HCT116 (cell line): ENCODE data around the gene MEG3.

Experiments used
- EZH2 ChIP-seq: fragments of 200-600 bp; sonication (generic); IDR thresholded peaks from 2 replicates; pipeline ENCODE4 v1.6.1; 2017; ENCODE audit warnings: antibody characterized with exemption, mixed run types
- EZH2phosphoT487 ChIP-seq: fragments of 200-600 bp; IDR thresholded peaks from 2 replicates; pipeline ENCODE4 v1.6.1; 2018; ENCODE audit warnings: antibody characterized with exemption, borderline replicate concordance
- JUND ChIP-seq: IDR thresholded peaks from 2 replicates; pipeline ENCODE4 v1.6.1; 2012
- POLR2A ChIP-seq: IDR thresholded peaks from 2 replicates; pipeline ENCODE4 v1.7.0; 2011; ENCODE audit warnings: borderline replicate concordance; ENCODE audit not compliant: insufficient read depth, insufficient read length; ENCODE audit errors: extremely low read depth
- POLR2AphosphoS5 ChIP-seq: IDR thresholded peaks from 2 replicates; pipeline ENCODE4 v1.6.1; 2011; ENCODE audit warnings: mild to moderate bottlenecking, low read depth, low read length, moderate library complexity
- RAD21 ChIP-seq: IDR thresholded peaks from 2 replicates; pipeline ENCODE4 v1.6.1; 2012; ENCODE audit warnings: low read depth, mild to moderate bottlenecking
- SIN3A ChIP-seq: IDR thresholded peaks from 2 replicates; pipeline ENCODE4 v1.6.1; 2012; ENCODE audit warnings: low read depth
- TCF7L2 ChIP-seq: IDR thresholded peaks from 2 replicates; pipeline ENCODE4 v1.7.0; 2011; ENCODE audit warnings: borderline replicate concordance, inconsistent platforms; ENCODE audit not compliant: insufficient read depth, insufficient read length; ENCODE audit errors: extremely low read depth
- YY1 ChIP-seq: IDR thresholded peaks from 2 replicates; pipeline ENCODE4 v1.6.1; 2011; ENCODE audit warnings: low read length, low read depth, moderate library complexity, mild to moderate bottlenecking; ENCODE audit not compliant: insufficient replicate concordance; ENCODE audit errors: extremely low read depth
- ZNF274 ChIP-seq: fragments of 200-500 bp; sonication (Bioruptor generic); IDR thresholded peaks from 2 replicates; pipeline ENCODE4 v1.6.1; 2014; ENCODE audit warnings: mild to moderate bottlenecking, low read depth, low read length, inconsistent platforms
- TF ChIP-seq, protein P1 (sequence below), 3 experiments: fragments of 200-600 bp in 1 of 3; sonication (generic) in 1 of 3; IDR thresholded peaks in 2 of 3; conservative IDR thresholded peaks in 1 of 3; 2 replicates each; pipeline ENCODE4 v1.5.1; 2012 to 2017; ENCODE audit warnings: low read depth in 2 of 3, low read length in 2 of 3, antibody characterized with exemption in 1 of 3, borderline replicate concordance in 1 of 3, control low read depth in 1 of 3, mild to moderate bottlenecking in 1 of 3, mixed read lengths in 1 of 3, mixed run types in 1 of 3, moderate library complexity in 1 of 3; ENCODE audit not compliant: insufficient read depth in 1 of 3
- TF ChIP-seq, protein P2 (sequence below): IDR thresholded peaks from 2 replicates; pipeline ENCODE4 v1.6.1; 2012; ENCODE audit warnings: low read depth
- TF ChIP-seq, protein P3 (sequence below): IDR thresholded peaks from 2 replicates; pipeline ENCODE4 v1.6.1; 2012
- TF ChIP-seq, protein P4 (sequence below): IDR thresholded peaks from 2 replicates; pipeline ENCODE4 v1.6.1; 2011; ENCODE audit warnings: mild to moderate bottlenecking, low read length, moderate library complexity; ENCODE audit not compliant: insufficient replicate concordance; ENCODE audit errors: extremely low read depth

DNA sequence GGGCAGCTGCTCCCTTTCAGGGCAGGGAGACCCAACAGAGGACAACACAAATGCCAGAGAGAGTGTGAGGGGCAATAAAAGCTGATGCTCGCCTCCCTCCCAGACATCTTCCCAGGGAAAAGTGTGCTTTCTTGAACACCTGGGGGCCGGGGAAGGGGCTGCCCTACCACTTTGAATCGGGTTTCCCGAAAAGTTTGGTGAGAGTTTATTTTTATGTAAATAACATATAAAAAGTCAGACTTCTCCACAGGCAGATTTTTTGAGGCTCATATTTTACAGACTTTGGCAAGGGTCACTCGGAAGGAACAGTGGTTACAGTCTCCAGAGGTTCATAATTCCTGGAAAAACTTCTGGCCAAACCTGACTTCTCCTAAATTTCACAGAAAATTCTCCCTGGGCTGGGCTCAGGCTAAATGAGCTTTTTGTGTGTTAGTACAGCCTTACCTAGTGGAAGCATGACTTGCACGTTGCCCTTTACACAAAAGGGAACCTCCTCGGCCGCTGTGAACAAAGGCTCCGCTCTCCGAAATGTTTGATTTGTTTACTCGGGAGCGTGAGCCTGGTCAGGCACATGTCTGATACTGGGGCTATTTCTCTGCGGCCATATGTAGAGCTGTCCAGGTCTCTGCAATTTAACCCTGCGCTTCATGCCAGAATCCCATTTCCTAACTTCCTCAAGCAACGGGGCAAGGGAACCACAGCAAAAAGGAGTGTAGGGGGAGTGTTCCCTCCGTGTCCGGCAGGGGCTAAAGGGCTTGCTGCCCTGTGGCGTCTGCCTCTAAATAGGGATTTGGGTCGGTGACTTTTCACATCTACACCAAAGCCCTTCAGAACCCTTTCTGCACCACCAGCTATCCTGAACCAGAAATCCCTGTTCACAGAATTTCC lies 74.2 kb downstream of the MEG3 start:
- TF ChIP-seq, protein P1, sequence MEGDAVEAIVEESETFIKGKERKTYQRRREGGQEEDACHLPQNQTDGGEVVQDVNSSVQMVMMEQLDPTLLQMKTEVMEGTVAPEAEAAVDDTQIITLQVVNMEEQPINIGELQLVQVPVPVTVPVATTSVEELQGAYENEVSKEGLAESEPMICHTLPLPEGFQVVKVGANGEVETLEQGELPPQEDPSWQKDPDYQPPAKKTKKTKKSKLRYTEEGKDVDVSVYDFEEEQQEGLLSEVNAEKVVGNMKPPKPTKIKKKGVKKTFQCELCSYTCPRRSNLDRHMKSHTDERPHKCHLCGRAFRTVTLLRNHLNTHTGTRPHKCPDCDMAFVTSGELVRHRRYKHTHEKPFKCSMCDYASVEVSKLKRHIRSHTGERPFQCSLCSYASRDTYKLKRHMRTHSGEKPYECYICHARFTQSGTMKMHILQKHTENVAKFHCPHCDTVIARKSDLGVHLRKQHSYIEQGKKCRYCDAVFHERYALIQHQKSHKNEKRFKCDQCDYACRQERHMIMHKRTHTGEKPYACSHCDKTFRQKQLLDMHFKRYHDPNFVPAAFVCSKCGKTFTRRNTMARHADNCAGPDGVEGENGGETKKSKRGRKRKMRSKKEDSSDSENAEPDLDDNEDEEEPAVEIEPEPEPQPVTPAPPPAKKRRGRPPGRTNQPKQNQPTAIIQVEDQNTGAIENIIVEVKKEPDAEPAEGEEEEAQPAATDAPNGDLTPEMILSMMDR (IDR thresholded peaks at IDR 0.05 in 2 of 3, conservative IDR thresholded peaks at IDR 0.05 in 1 of 3; ENCODE audit: borderline replicate concordance in 1 of 3, insufficient read depth in 1 of 3, low read depth in 2 of 3, low read length in 2 of 3), result peak in 1 of 3 experiments; percentile 9; a peak in 1 of 6 replicates
- TF ChIP-seq SIN3A (no peak), YY1 (no peak), RAD21 (no peak), POLR2A (no peak), ZNF274 (no peak), EZH2 (no peak), TCF7L2 (no peak), EZH2phosphoT487 (no peak), JUND (no peak), POLR2AphosphoS5 (no peak)
- TF ChIP-seq, protein P2, sequence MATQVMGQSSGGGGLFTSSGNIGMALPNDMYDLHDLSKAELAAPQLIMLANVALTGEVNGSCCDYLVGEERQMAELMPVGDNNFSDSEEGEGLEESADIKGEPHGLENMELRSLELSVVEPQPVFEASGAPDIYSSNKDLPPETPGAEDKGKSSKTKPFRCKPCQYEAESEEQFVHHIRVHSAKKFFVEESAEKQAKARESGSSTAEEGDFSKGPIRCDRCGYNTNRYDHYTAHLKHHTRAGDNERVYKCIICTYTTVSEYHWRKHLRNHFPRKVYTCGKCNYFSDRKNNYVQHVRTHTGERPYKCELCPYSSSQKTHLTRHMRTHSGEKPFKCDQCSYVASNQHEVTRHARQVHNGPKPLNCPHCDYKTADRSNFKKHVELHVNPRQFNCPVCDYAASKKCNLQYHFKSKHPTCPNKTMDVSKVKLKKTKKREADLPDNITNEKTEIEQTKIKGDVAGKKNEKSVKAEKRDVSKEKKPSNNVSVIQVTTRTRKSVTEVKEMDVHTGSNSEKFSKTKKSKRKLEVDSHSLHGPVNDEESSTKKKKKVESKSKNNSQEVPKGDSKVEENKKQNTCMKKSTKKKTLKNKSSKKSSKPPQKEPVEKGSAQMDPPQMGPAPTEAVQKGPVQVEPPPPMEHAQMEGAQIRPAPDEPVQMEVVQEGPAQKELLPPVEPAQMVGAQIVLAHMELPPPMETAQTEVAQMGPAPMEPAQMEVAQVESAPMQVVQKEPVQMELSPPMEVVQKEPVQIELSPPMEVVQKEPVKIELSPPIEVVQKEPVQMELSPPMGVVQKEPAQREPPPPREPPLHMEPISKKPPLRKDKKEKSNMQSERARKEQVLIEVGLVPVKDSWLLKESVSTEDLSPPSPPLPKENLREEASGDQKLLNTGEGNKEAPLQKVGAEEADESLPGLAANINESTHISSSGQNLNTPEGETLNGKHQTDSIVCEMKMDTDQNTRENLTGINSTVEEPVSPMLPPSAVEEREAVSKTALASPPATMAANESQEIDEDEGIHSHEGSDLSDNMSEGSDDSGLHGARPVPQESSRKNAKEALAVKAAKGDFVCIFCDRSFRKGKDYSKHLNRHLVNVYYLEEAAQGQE, result no peak
- TF ChIP-seq, protein P3, sequence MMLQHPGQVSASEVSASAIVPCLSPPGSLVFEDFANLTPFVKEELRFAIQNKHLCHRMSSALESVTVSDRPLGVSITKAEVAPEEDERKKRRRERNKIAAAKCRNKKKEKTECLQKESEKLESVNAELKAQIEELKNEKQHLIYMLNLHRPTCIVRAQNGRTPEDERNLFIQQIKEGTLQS, result no peak
- TF ChIP-seq, protein P4, sequence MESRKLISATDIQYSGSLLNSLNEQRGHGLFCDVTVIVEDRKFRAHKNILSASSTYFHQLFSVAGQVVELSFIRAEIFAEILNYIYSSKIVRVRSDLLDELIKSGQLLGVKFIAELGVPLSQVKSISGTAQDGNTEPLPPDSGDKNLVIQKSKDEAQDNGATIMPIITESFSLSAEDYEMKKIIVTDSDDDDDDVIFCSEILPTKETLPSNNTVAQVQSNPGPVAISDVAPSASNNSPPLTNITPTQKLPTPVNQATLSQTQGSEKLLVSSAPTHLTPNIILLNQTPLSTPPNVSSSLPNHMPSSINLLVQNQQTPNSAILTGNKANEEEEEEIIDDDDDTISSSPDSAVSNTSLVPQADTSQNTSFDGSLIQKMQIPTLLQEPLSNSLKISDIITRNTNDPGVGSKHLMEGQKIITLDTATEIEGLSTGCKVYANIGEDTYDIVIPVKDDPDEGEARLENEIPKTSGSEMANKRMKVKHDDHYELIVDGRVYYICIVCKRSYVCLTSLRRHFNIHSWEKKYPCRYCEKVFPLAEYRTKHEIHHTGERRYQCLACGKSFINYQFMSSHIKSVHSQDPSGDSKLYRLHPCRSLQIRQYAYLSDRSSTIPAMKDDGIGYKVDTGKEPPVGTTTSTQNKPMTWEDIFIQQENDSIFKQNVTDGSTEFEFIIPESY, result no peak
